SHP77 (cell line): ENCODE results near the gene BANF1.
A peak's percentile ranks its signal among the peaks of the same experiment; 100 is the strongest.
"Not testable (repeated sequence)": the region's sequence is repeated elsewhere in the genome, so short reads cannot be mapped to it uniquely, and the experiment has no call there.

Experiments
- DNase-seq, 2 experiments: peaks; one replicate each; lab custom pipeline; 2025; lab: John Stamatoyannopoulos, UW

Gene BANF1

GRCh38 chr11:66011239-66011784, 9.0 kb downstream of the BANF1 start:
- DNase-seq: no peak

DNA sequence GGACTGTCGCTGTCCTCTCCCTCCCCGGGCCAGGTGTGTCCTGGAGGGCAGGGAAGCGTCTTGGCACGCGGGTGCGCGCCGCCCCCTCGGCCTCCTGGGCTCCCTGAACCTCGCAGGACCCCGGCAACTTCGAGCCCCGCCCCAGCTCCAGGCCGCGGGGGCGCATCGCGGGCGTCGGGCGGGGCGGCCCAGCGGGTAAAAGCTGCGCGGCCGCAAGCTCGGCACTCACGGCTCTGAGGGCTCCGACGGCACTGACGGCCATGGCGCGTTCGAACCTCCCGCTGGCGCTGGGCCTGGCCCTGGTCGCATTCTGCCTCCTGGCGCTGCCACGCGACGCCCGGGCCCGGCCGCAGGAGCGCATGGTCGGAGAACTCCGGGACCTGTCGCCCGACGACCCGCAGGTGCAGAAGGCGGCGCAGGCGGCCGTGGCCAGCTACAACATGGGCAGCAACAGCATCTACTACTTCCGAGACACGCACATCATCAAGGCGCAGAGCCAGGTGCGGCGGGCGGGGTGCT, 9.5 kb downstream of the BANF1 start, which contains the start of gene CST6:
Gene CST6, plus strand, starts transcription at position 224 of the 519 bp plus-strand sequence. Its CDS starts 37 bp downstream, at position 261.
- DNase-seq: no peak

GRCh38 chr11:66012371-66012945, 10.2 kb downstream of the BANF1 start:
- DNase-seq: no peak

DNA sequence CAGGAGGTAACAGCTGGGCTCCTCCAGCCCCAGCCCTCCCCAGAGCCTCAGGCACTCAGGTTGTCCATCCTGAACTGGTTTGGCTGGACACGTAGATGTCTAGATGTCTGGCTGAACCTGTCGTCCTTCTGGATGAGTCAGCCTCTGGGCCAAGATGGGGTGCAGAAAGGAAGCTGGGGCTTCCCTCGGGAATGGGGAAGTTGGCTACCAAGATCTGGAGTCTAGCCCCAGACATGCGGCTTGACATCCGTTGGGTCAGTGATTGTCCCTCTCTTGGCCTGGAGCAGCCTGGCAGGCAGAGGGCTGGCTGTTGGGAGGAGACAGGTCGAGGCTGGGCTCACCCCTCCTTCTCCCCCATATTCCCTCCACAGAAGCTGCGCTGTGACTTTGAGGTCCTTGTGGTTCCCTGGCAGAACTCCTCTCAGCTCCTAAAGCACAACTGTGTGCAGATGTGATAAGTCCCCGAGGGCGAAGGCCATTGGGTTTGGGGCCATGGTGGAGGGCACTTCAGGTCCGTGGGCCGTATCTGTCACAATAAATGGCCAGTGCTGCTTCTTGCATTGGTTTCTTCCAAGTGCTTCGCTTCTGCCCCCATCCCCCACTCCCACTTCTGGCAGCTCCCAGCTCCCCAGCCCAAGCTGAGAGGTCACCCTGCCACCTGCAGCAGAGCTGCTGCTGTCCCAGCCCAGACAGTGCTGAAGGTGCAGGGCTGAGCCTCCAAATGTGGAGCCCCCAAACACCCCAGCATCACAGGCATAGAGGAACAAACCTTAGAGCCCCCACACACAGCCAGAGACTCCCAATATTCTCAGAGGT, 10.9 kb downstream of the BANF1 start:
- no peak for DNase-seq

GRCh38 chr11:66013762-66014100, 11.4 kb downstream of the BANF1 start:
- DNase-seq: no peak

- DNase-seq: no peak
Measured at GRCh38 chr11:66014804-66015453, 12.6 kb downstream of the BANF1 start.

DNA sequence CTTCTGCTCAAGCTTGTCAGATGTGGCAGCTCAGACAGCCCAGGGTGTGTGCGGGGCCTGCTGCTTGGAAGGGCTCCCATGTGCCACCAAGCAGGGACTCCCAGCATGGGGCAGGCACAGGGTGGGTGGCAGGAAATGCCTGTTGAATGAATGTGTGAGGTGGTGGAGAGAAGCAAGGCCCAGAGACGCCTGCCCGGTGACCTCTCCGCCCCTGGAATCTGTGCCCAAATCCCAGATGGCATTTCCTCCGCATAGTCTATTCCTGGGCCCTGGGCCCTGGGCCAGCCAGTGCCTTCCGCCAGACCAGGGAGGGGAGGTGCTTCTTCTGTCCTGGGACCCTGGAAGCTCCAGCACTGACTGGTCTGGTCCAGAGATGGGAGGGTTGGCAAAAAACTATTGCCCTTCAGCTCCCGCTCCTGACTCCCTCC, 13.2 kb downstream of the BANF1 start:
- no peak for DNase-seq

DNA sequence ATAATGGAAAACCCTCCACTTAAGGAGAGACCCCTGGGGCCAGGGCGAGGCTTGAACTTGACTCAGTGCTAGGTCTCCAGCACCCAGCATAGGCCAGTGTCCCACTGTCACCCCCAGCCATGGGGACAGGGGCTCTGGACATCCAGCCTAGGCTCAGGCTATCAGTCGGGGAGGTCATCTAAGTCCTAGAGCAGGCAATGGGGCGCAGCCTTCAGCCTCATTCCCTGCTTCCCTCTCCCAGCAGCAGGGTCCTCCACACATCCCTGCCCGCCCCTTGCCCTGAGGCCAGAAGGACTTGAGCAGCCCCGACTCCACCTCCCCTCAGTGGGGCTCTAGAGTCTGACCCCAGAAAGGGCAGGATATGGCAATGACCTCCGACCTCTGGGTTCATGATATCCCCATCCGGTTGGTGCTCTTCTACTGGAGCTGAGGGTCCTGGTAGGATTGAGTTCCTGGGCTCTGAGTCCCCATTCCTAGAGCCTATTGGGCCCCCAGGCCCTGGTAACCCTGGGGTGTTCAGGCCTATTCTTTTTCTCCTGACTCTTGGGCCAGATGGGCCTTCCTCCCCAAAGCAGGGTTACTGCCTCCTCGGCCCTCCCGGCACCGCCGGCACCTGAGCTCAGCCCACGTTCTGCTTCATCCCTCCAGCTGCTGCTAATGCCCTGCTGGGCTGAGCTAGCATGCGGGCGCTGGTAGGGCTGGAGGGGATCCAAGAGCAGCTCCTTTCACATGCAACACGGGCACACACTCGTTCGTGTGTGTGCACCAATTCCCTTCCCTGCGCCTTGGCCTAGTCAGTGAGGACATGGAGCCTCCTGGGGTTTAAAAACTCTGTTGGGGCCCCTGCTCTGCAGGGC, 13.9 kb downstream of the BANF1 start:
- no peak for DNase-seq

GRCh38 chr11:66016793-66017177, 14.5 kb downstream of the BANF1 start:
- no peak for DNase-seq

GRCh38 chr11:66017321-66017720, 15.0 kb downstream of the BANF1 start:
- no peak for DNase-seq

- no peak for DNase-seq
Measured at GRCh38 chr11:66020212-66020611, 17.9 kb downstream of the BANF1 start.

DNA sequence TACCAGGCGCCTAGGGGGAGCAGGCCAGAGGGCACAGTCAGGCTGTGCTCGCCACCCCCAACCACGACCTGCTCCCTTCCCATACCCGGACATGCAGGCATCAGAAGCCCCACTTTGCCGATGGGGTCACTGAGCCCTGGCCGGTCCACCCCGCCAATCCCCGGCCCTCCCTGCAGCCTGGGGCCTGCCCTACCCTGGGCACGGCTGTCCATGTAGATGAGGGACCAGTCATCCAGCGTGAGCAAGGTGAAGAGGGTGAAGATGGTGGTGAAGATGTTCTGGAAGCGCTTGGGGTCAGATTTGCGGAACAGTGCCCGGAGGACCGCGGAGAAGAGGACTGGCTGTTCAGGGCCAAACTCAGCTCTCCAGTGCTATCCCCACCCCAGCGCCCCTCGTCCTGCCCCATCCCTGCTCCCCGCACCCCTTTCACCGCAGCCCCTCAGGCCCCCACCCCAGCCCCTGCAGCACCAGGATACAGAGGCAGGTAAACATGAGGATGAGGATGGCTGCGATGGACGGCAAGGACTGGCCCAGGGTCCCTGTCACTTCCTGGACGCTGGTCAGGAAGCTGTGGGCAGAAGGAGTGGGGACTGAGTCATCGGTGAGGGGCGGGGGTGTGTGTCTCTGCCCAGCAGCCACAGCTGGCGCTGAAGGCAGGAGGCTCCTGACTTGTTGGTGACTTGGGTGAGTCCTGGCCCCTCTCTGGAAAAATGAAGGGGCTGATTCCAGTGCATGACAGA, 18.5 kb downstream of the BANF1 start:
- DNase-seq: peak; percentile 43 to 53

- peak; percentile 47 to 72 for DNase-seq
Measured at GRCh38 chr11:66022401-66023185, 20.3 kb downstream of the BANF1 start.

DNA sequence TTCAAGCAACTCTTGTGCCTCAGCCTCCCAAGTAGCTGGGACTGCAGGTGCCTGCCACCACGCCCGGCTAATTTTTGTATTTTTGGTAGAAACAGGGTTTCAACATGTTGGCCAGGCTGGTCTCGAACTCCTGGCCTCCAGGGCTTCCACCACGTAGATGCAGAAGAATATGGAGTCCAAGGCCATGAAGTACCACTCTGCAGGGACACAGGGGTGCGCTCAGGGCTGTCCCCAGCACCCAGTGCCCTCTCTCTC, 20.8 kb downstream of the BANF1 start:
- not testable (repeated sequence) for DNase-seq

GRCh38 chr11:66026017-66026529, 23.8 kb downstream of the BANF1 start, which contains the start of gene CATSPER1:
TSS of gene CATSPER1 (minus strand) at chr11:66026479. CDS start at chr11:66026379, 100 bp downstream.
- DNase-seq: no peak

GRCh38 chr11:66032957-66033735, 30.8 kb downstream of the BANF1 start:
- DNase-seq: no peak

- no peak for DNase-seq
Measured at GRCh38 chr11:66035653-66036333, 33.5 kb downstream of the BANF1 start.

GRCh38 chr11:66036334-66036710, 34.0 kb downstream of the BANF1 start:
- no peak for DNase-seq

DNA sequence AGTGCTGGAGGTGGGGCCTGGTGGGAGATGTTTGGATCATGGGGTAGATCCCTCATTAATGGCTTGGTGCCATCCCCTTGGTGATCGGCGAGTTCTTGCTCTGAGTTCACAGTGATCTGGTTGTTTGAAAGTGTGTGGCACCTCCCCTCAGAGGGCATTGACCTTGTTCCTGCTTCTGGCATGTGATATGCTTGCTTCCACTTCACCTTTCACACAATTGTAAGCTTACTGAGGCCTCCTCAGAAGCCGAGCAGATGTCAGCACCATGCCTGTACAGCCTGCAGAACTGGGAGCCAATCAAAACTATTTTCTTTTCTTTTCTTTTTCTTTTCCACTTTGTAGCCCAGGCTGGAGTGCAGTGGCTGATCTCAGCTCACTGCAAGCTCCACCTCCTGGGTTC, 35.0 kb downstream of the BANF1 start:
- DNase-seq: no peak
